ENCODE data around the gene GDF2.

GDF2 gene

GRCh38 chr10:47335906-47336305 lies 13.7 kb downstream of the GDF2 start:
- DNase-seq, result peak; percentile 28

DNA sequence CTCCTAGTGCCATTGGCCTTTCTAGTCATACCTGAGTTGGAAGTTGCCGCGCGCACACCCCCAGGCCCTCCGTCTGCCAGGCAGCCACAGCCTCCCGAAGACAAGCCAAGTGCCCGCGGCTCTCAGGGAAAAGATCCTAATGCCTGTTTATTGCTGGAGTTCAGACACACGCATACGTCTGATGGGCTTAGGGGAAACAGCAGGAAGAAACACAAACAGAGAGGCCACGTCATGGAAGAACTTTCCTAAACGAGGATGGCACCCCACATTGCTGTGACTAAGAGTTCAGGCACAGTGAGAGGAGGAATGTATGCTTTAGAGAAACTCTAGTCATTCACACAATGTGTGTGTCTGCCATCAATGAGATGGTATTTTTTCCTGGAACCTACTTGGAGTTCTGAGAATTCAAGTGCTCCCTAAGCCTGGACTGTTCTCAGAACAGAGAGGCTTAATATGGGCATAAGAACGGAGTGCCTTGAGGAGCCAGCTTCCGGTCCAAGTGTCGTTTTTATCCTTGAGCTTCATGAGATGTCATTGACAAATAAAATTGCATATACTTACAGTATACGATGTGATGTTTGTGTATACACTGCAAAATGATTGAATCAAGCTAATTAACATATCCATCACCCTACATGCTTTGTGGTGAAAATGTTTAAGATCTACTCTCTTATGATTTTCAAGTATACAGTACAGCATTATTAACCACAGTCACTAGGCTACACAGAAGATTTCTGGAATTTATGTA lies 14.3 kb downstream of the GDF2 start:
- DNase-seq, result peak; percentile 37

DNA sequence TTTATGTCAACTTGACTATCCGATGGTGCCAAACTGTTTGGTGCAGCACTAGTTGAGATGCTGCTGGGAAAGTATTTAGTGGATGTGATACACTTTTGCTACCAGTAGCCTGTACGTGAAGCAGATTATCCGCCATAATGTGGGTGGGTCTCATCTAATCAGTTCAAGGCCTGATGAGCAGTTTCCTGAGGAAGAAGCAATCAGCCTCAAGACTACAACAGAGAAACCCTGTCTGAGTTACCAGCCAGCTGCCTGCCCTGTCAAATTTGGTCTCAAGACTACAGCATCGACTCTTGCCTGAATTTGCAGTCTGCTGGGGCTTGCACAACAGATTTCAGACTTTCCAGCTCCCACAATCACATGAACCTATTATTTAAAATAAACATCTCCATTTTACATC lies 15.1 kb downstream of the GDF2 start:
- peak; percentile 27 for DNase-seq

DNA sequence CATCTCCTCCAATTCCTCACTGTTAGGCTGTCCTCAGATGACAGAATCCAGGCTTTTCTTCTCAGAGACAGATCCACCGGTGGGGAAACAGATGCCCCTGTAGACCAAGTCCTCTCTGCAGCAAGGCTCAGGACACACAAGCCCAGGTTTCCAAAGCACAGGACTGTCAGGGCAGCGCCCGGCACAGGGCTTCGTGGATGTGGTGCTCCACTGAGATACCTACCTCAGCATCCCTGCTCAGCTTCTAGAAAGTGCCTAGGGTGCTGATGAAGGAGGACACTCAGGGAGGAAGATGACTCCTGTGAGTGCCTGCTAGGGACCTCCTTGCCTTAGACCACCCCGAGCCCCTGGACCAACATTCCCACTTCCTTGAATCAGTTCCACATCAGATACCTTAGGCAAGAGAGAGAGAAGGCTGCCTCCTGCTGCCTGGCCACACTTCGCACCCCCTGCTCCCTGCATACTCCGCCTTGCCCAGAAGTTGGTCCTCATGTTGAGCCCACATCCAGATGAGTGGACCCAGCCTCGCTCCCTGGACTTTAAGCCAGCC lies 17.0 kb downstream of the GDF2 start:
- DNase-seq, result peak; percentile 38

DNA sequence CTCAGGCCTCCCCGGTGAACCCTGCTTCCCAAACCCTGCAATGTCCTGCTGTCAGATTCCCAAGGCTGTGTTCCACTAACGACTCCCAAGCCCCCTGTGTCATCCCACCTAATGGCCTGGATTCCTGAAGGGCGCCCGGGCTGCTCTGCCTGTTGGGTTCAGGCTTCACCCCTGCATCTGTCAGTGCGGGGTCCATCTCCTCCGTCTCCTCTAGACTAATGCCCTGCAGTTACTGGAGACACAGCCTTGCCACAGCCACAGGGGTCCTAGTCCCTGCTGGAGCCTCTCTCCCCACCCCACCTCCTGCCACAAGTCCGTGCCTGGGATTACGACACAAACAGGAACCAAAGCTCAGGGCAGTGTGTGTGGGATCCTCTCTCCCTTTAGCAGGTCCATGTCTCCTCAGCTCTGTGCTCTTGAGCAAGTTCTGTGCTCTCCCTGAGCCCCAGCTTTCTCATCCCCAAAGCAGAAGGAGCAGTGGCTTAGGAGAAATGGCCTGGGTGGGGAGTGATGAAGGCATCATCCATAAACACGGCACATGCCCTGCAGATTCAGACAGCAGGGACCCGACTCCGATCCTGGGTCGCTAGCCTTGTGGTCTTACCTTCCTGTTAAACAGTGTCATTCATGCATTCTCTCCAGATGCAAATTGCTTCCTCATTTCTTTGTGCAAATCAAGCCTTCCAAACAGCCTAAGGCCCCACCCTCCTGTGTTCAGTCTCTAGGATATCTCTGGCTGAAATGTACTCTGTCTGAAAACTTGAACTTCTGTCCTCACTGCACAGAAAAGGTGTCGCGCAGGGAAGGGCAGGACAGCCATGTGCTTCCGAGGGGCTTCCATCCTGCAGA lies 17.7 kb downstream of the GDF2 start:
- peak; percentile 47 for DNase-seq

GRCh38 chr10:47340608-47341170 lies 18.4 kb downstream of the GDF2 start:
- peak; percentile 87 for DNase-seq

GRCh38 chr10:47344996-47345870 lies 23.0 kb downstream of the GDF2 start:
- DNase-seq, result no peak

- no peak for DNase-seq
Measured at GRCh38 chr10:47346581-47347302, 24.5 kb downstream of the GDF2 start.

- no peak for DNase-seq
Measured at GRCh38 chr10:47347303-47347675, 25.0 kb downstream of the GDF2 start.

DNA sequence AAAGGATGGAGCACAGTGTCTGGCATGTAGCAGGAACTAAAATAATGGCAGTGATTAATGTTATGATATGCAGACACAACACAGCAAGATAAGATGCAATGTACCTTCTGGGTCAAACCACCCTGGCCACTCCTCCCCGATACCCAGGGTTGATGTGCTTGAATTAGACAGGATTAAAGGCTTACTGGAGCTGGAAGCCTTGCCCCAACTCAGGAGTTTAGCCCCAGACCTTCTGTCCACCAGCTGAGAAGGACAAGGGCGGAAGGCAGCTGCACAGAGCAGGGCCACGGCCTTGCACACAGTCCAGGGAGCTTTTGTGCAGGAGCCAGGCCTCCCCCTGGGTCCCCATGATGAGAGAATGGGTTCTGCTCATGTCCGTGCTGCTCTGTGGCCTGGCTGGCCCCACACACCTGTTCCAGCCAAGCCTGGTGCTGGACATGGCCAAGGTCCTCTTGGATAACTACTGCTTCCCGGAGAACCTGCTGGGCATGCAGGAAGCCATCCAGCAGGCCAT lies 25.9 kb downstream of the GDF2 start, which contains the start of gene RBP3:
Gene RBP3, plus strand, starts transcription at position 226 of the 514 bp plus-strand sequence. Its CDS starts 122 bp downstream, at position 348.
- DNase-seq, result no peak

- DNase-seq, result no peak
Measured at GRCh38 chr10:47348661-47349470, 26.6 kb downstream of the GDF2 start.

DNA sequence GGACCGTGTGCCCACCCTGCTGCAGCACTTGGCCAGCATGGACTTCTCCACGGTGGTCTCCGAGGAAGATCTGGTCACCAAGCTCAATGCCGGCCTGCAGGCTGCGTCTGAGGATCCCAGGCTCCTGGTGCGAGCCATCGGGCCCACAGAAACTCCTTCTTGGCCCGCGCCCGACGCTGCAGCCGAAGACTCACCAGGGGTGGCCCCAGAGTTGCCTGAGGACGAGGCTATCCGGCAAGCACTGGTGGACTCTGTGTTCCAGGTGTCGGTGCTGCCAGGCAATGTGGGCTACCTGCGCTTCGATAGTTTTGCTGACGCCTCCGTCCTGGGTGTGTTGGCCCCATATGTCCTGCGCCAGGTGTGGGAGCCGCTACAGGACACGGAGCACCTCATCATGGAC lies 27.3 kb downstream of the GDF2 start:
- DNase-seq, result no peak

DNA sequence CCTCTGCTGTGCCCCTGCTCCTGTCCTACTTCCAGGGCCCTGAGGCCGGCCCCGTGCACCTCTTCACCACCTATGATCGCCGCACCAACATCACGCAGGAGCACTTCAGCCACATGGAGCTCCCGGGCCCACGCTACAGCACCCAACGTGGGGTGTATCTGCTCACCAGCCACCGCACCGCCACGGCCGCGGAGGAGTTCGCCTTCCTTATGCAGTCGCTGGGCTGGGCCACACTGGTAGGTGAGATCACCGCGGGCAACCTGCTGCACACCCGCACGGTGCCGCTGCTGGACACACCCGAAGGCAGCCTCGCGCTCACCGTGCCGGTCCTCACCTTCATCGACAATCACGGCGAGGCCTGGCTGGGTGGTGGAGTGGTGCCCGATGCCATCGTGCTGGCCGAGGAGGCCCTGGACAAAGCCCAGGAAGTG lies 27.7 kb downstream of the GDF2 start:
- DNase-seq, result no peak

DNA sequence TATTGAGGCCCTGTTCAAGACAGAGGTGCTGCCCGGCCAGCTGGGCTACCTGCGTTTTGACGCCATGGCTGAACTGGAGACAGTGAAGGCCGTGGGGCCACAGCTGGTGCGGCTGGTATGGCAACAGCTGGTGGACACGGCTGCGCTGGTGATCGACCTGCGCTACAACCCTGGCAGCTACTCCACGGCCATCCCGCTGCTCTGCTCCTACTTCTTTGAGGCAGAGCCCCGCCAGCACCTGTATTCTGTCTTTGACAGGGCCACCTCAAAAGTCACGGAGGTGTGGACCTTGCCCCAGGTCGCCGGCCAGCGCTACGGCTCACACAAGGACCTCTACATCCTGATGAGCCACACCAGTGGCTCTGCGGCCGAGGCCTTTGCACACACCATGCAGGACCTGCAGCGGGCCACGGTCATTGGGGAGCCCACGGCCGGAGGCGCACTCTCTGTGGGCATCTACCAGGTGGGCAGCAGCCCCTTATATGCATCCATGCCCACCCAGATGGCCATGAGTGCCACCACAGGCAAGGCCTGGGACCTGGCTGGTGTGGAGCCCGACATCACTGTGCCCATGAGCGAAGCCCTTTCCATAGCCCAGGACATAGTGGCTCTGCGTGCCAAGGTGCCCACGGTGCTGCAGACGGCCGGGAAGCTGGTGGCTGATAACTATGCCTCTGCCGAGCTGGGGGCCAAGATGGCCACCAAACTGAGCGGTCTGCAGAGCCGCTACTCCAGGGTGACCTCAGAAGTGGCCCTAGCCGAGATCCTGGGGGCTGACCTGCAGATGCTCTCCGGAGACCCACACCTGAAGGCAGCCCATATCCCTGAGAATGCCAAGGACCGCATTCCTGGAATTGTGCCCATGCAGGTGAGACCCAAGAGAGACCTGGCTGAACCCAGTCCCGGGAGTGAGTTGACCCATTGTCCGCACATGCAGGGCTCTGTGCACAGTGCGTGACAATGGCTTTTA lies 28.7 kb downstream of the GDF2 start:
- DNase-seq, result no peak

GRCh38 chr10:47351899-47352815 lies 29.9 kb downstream of the GDF2 start:
- peak; percentile 53 for DNase-seq

DNA sequence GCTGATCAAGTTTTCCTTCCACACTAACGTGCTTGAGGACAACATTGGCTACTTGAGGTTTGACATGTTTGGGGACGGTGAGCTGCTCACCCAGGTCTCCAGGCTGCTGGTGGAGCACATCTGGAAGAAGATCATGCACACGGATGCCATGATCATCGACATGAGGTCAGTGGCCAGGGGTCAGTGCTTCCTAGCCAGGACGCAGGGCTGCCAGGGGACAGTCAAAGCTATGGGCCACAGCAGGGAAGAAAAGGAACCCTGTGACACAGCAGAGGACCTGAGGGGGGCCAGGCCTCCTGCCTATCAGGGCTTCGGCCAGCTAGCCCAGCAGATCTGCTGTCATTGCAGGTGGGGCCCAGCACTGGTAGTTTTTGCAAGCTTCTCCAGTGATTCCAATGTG lies 31.1 kb downstream of the GDF2 start:
- DNase-seq, result no peak

- no peak for DNase-seq
Measured at GRCh38 chr10:47354165-47354564, 31.9 kb downstream of the GDF2 start.

DNA sequence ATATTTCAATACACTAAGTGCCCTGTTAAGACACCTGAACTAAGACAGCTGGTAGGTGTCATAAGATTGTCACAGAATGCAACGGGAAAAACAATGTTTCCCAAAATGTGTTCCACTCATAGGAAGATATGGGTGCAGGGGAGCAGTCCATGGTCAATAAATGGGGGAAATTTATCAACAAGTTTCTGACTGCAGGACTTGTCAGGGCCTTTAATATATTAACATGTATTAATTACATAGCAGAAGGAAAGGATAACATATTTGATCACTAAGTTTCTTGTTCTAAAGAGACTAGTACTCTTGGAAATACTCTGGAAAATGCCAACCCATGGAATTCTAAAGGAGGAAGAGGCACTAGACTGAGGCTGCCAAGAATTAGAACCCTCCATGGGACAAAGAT lies 32.6 kb downstream of the GDF2 start:
- DNase-seq, result no peak

Measured in islet precursor cell (in vitro differentiated cells).